Skin of body (tissue), 2 donors: Measurements from ENCODE around the gene SLC16A9. TPM values are rescaled to one million over a fixed set of nuclear protein-coding genes. Genes with fewer than 3 reads are reported as not detected.
"Not testable (repeated sequence)": the region's sequence is repeated elsewhere in the genome, so short reads cannot be mapped to it uniquely, and the experiment has no call there.

Experiments used
- DNase-seq: peaks from one replicate; lab custom pipeline; 2025; lab: John Stamatoyannopoulos, UW
- total RNA-seq: library from RNA; depleted of rRNA; stranded (reverse); fragments of >200 nt; gene quantifications from one replicate; pipeline ENCODE4 v1.2.3, GENCODE V29; 2014

The SLC16A9 gene
- total RNA-seq, 1 donor from 2014 or later: 6.5 TPM

DNA sequence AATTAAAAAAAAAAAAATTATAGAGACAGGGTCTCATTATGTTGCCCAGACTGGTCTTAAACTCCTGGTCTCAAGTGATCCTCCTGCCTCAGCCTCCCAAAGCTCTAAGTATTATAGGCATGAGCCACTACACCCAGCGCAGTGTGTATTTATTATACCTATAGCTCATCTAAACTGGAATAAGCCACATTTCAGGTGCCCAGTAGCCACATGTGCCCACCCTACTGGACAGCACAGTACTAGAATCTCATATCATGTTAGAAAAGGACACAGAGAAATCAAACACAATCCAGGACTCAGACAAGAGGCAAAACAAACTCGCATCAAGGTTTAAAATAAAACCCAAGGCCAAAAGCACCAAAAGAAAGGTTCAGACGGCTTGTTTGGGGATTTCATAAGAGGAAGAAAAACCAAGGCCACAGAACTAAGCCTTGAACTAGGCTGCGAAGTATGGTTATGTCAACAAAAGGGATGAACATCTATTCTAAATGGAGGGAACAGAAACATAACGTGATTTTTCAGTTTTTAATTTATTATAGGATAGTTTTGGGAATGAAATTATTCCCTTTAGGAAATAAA lies 32.3 kb downstream of the SLC16A9 start:
- DNase-seq: no peak

DNA sequence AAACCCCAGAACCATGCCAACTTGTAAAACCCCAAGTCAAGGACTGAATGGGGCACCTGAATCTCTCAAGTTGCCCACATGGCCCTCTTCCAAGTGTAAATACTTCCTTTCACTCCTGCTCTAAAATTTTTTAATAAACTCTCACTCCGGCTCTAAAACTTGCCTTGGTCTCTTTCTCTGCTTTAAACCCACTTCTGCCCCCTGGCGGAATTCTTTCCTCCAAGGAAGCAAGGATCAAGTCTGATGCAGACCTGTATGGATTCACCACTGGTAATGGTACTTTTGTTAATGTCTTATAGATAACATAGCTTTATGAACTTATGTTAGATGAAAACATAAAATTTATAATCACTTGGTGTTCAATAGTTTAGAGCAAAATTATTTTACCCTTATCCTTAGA lies 33.8 kb downstream of the SLC16A9 start:
- no peak for DNase-seq

DNA sequence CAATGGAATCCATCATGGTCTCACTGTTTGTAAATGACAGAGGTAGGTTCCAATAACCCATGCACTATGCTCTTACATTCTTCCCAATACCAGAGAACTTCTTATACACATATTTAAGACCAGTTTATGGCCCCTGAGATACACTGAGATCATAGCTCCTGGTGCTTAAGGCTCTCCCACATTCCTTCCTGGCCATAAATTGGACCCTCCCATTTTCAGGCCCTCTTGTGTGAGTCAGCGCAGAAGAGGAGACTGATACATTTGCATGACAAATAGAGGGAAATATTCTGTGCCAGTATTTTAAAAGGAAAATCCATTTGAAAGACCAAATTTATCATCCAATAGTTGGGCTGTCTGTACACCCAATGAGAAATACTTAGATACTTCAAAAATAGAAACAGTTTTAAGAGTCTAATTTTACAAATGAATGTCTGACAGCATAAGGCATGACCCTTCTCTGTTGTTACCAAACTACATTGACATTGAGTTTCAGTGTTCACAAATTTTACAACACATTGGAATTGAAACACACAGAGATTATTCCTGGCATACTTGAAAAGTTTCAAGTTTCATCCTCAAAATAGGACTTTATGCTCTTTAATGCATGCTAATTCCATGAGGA lies 35.3 kb downstream of the SLC16A9 start:
- no peak for DNase-seq

DNA sequence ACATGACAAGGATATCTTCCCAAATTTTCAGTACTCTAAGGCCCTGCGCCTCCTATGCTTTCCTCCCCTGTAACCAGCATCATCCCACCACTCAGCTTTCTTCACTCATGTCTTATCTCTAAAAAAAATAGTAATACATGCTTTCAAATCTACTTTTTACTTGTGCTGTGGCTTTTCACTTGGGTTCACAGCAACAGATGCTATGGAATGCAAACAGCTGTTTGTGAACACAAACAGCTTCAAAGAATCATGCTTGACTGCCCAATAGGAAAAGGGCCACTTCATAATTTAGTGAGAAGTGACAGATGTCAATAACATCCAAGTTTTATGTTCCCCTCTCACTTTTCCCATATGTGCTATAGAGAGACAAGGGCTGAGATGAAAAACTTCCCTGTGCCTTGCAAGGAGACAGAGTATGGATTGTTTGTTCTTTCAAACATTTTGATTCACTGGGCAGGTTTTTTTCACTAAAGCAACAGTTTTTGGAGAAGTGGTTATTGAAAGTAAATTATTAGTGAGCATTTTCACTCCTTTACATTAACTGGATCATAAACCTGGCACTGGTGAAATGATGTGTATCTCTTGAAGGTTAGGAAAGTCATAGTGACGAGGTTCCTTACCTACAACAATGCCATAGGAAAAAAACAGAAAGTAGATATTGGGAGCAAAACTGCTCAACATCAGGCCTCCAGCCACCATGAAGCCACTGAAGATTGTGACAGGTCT lies 37.3 kb downstream of the SLC16A9 start:
- DNase-seq: no peak

GRCh38 chr10:59670269-59670668 lies 39.4 kb downstream of the SLC16A9 start:
- no peak for DNase-seq

GRCh38 chr10:59668096-59668495 lies 41.6 kb downstream of the SLC16A9 start:
- DNase-seq: peak; percentile 75

DNA sequence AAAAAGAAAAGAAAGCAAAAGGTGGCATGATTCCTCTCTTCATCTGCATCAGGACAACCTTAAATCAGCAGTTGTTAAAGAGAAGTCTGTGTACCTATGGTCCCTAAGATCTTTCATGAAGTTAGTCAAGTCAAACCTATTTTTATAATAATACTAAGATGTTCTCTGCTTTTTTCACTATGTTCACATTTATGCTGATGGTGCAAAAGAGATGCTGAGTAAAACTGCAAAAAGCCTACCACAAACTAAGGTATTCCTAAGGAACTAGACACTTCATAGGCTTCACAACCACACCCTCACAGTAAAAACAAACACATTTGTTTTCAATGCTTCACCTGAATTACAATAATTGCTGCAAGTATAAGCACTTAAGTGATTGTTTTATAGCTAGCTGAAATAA lies 43.3 kb downstream of the SLC16A9 start:
- DNase-seq: no peak

DNA sequence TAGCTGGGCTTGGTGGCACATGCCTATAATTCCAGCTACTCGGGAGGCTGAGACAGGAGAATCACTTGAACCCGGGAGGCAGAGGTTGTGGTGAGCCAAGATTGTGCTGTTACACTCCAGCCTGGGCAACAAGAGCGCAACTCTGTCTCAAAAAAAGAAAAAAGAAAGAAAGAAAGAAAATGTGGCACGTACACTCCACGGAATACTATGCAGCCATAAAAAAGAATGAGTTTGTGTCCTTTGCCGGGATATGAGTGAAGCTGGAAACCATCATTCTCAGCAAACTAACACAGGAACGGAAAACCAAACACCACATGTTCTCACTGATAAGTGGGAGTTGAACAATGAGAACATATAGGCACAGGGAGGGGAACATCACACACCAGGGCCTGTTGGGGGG lies 46.4 kb downstream of the SLC16A9 start:
- DNase-seq: not testable (repeated sequence)

DNA sequence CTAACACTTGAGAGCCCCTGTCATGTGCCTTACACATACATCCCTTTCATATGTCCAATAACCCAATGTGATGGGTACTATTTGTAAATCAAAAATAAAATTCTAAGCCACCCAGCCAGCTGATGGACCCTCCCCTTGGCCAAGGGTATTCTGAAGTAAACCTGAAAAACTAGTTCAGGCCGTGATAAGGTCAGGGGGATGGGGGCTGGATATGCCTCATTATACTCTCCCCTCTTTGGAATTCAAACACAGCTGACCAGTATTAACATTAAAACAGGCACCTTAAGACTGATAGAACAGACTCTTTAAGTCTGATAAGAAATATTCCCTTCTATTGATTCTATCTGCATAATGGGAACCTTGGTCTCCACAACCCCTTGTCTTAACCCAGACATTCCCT lies 51.9 kb downstream of the SLC16A9 start:
- DNase-seq: no peak

DNA sequence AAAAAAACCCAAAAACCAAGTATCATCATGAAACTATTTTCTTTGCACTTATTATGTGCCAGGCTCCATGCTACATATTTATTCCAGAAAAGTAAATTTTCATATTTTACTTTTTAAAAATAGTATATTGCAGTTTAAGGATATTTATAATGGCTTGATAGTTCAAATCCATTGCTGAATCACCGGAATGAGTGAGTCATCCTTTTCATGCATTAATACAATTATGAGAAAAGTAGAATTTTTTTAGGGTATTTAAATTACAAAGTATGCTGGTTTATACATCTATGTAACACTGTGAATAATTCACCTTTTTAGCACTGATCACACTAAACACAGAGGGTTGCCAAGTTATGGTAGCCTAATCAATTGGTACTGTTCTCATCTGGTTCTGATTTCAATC lies 54.3 kb downstream of the SLC16A9 start:
- DNase-seq: no peak

DNA sequence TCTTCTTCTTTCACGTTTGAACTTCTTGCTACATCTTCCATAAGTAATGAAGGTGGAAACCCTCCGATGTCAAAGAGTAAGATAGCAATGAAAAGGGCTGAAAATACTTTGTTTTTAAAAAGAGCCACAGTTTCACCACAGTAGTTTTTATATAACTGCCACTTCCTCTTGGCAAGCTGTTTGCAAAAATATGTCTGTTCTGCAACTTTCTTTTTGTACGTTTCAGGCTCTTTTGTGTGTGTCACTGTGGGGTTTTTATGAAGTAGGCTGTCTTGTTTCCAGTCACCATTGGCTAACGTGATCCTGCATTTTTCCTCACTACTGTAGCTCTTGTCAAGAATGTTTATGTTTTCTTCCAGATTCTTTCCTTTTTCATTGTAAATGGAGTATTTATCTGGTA lies 55.6 kb downstream of the SLC16A9 start:
- peak; percentile 2 for DNase-seq

DNA sequence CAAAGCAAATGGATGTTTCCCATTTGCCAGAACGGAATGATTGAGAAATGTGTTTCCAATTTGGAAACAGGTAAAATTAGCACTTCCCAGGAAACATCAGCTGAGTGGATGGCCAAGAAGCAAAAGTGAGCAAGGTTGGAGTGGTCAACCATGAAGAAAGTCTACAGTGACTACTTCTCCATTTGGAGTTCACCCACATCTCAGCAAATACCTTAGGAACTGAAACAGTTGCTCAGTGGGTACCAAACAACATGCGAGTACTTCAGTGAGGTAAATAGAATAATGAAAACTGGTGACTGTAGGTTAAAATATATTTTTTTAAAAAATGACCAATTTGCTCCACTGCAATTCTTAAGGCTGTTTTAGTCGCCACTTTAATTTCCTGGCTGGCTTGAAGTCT lies 57.7 kb downstream of the SLC16A9 start:
- DNase-seq: no peak

GRCh38 chr10:59649606-59650346 lies 59.9 kb downstream of the SLC16A9 start:
- DNase-seq: no peak

- no peak for DNase-seq
Observed at GRCh38 chr10:59648711-59649201, 60.9 kb downstream of the SLC16A9 start.

GRCh38 chr10:59644841-59645240 lies 64.8 kb downstream of the SLC16A9 start:
- no peak for DNase-seq

DNA sequence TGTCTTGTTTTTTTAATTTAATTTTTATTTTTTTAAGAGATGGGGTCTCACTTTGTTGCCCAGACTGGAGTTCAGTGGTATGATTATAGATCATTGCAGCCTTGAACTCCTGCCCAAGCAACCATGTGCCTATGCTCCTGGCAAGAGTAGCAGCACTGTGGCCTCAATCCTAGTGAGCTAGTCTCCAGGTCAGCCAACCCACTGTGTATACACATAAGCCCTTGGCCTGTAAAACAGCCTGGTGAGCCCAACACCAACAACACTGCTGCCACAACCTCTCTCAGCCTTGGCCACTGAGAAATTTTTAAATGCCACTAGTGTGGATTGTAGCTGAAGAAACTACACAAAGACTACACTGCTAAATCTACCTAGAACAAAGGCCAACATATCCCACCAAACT lies 68.0 kb downstream of the SLC16A9 start:
- DNase-seq: not testable (repeated sequence)

DNA sequence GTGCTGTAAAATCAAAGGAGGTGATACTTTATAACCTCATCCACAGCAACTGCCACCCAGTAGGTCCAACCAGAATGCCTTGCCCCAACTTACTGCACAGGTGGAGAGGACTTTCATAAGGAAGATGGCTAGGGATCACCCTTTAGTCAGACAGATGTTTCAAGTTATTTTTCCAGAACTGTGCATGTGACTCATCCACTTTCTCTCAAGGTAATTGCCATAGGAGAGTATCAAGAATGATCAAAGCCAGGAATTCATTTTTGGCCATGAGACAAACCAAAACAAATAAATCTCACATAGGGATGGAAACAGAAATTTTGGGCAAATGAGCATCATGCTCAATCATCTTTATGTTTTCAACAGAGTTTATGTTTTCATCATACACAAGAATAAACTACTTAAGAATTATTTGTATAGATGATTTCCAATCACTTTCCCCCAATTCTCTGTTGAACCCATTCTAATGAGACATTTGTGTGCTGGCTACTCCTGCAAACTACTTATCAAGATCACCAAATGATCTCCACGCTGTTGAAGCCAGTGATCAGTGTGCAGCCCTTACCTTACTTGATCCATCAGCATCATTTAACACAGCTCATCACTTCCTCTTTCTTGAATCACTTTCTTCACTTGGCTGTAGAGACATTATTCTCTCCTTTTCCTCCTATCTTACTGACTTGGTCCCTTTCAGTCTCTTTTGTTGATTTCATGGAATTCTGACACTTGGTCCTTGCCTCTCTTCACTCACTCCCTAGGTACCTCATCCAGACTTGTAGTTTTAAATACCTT lies 74.0 kb downstream of the SLC16A9 start:
- DNase-seq: no peak

DNA sequence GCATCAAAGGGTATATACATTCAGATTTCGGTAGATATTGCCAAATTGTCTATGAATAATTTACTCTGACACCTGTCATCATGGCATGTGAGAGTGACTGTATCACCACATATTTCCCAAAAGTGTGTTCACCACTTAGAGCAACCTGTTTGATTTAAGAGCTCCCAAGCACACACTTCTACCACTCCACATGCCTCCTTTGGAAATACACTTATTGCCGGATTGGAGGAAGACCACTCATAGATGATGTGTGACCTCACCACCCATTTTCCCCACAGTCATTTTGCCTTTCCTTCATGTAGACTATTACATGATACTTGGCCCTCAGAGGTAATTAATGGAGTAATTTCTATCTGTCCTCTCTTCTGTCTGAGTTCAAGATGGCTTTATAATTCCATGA lies 75.5 kb downstream of the SLC16A9 start:
- DNase-seq: no peak

GRCh38 chr10:59633063-59633462 lies 76.6 kb downstream of the SLC16A9 start:
- DNase-seq: no peak

DNA sequence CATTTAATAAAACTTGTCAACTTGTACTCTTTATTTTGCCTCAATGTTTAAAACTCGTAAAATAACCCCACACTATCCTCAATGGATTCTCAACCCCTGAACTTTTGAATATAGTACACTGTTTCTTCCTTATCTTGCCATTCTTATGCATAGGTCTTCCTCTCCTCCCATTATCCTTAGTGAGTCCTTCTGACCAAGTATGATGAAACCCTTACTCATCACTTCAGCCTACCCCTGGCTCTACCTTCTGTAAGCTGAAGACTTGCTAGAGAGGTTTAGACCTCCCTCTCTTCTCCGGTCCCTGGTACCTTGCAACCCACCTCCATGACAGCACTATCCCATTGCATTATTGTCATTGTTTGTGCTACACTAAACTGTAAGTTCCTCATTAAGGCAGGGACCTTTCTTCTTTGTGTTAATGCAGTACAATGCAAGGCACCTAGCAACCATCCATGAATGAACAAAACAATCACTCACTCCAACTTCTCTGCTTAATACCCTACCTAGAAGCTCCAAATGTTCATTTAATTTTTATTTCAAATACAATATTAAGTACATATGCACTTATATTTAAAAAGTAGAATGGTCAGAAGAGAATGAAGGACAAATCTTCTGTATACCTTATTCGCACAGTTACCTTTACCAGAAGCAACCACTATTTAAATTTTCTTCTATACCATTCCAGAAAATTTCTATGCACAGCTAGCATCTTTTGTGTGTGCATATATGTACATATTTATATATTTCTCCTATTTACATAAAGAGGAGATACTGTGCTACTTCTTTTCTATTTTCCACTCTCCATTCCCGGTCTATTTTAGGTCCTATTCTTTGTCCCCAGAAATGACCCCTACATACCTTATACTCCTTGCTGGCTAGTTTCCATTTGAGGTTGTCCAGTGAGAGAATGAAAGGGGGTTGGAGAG lies 77.5 kb downstream of the SLC16A9 start:
- no peak for DNase-seq
